Stimulated activated CD4-positive, alpha-beta T cell treated with anti-CD3 and anti-CD28 coated beads, TNF-alpha, amount 100 ng/mL, for 24 hours (primary cell): ENCODE results near the gene CAPS.

ENCODE experiments used
- DNase-seq, 3 experiments: peaks; one replicate each; pipeline ENCODE4 v3.0.0-alpha.2; 2020; ENCODE audit warnings: low read depth in 3 of 3

CAPS gene

DNA sequence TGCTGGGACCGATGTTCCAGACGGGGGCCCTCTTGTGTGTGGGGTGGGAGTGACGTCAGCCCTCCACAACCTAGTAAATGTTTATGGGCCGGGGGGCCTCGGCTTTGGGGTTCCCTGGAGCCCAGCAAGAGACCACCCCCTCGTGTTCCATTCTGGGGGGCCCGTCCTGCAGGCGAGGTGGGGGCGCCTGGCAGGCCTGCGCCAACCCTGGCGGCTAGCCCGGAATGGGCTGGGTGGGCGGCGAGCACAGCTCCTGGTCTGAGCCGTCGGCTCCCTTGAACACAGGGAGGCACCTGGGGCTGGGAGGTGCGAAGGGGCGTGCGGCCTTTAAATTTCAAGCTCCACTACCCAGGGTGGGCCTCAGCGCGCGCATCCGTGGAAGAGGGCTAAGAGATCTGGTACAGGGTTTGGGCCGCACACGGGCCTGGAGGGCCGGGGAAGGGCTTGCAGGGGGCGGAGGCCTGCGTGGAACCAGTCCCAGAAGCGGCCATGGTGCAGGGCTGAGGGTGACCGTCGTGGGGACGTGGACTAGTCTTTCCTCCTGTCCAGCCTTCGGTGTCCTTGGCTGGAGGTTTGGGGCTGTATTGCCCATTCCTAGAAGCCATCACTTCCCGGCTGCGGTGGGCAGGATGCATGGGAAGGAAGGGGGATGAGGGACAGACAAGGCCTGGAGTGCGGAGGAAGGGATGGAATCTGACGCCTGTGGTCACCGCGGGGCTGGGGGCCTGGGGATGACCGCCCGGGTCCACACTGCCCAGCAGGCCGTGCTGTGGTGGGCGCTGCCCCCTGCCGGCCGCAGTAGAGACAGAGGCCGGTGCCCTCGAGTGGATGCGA lies 21.9 kb upstream of the CAPS start:
- no peak for DNase-seq

DNA sequence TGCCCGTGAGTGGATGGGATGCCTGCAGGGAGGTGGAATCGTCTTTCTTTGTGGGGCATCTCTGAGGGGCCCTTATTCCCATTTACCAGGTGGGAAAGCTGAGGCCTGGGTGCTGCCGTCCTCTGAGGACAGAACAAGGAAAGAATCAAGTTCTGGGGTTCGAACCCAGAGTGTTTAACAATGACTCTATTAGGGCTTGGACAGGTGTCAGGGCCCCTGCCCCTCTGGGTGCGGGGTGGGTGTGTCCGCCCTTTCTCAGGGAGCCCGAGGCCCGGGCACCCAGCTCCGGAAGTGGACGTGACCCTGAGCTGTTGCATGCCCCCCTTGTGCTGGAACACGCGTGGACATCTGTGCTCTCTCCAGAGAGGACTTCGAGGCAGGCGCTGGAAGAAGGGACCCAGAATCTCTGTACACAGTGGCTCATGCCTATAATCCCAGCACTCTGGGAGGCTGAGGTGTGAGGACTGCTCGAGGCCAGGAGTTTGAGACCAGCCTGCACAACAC lies 21.2 kb upstream of the CAPS start:
- no peak for DNase-seq

DNA sequence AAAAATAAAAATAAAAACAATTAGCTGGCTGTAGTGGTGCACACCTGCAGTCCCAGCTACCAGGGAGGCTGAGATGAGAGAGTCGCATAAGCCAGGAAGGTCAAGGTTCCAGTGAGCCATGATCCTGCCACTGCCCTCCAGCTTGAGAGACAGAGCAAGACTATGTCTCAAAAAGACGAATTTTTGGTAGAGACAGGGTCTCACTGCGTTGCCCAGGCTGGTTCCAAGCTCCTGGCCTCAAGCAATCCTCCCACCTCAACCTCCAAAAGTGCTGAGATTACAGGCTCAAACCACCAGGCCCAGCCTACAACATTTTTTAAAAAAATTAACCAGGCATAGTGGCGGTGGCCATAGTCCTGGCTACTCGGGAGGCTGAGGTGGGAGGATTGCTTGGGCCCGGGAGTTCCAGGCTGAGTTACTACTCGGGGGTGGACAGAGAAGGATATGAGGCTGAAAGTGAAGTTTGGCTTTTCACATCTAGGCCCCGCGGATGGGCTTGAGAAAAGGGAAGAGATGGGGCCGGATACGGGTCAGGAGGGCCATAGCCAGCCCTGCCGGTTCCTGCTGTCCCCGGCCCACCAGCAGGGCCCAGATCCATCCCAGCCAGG lies 20.7 kb upstream of the CAPS start:
- no peak for DNase-seq

DNA sequence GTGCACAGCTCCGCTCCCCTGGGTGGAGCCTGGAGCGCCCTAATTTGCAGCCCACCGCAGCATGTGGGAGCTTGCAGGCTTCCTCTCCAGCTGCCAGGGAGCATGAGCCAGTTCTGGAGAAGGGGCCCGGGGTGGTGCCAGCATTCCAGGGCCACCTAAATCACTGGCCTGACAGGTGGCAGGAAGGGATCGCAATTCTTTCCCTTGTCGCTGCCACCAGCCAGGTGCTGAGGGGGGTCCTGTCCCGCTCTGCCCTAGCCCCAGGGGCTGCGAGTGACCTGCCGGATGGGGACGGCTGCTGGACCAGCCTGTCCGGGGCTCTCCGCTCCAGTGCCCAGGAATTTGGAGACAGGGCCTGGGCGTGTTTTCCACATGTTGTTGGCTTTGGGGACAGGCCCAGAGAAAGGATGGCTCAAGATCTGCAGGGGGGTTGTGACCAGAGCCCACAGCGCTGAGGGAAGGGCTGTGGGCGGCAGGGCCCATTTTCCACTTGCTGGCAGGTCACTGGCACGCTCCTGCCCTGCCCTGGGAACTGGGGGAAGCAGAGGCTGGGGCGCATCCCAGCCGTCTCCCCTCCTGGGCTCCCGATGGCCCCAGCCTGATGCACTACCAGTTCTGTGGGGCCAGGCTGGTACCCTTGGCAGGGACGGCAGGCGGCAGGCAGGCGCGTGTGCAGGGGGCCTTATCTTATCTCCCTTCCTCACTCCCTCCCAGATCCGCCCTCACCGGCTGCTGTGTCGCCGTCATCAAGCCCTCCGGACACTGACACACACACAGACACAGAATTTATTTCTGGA lies 19.9 kb upstream of the CAPS start:
- no peak for DNase-seq

DNA sequence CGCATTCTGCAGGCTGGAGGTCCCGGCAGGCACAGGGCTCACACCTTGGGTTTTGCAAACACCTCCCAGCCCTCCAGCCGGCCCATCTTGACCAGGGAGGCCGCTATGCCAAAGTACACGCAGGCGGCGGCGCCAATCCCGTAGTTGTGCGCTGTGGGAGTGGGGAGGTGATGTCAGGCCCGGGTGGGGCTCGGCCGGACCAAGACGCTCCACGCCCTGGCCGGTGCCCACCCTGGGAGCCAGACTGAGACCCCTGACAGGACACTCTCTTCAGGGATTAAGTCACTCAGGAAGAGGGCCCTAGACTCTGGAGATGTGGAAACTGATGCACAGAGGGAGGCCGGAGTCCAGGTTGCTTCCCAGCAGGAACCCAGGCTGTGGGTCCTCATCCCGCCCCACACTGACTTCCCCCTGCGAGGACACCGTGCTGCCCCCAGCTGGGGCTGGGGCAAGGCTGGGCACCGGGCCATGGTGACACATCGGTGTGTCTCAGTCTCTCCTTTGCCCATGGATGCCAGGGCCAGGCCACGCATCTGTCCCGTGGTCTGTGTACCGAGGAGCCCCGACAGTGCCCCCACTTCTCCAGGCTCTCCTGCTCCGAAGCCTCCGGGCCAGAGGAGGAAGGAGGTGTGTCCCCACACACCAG lies 19.2 kb upstream of the CAPS start:
- no peak for DNase-seq

DNA sequence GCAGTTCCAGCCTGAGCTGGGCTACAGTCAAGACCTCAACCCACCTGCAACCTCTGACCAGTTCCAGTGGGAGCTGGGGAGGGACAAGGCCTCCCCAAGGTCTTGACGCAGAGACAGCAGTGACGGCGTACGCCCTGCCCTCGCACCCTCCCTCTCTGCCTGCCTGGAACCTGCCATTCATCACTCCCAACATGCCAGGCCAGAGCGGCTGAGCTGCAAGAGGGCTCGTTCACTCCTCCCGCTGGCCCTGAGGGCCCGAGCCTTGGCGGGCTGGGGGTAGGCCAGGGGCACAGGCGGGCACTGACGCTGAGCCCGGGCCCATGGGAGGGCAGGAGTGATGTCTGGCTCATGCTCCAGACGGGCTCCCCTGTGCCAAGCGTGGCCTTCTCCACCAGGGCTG lies 18.6 kb upstream of the CAPS start:
- no peak for DNase-seq

DNA sequence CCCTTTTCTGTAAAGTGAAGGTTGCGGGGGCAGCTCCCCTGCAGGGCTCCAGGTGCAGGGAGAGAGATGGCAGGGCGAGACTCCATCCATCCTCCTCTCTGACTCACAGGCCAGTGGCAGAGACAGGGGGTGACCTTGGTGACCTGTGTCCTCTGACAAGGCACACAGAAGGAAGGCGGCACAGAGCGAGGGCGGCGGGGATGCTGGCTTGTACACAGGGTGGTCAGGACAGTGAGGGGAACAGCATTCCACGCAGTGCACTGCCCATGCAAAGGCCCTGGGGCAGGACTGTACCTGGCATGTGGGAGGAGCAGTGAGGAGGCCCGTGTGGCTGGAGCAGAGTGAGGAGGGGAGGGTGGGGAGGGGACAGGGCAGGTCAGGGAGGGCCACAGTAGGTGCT lies 18.2 kb upstream of the CAPS start:
- no peak for DNase-seq

DNA sequence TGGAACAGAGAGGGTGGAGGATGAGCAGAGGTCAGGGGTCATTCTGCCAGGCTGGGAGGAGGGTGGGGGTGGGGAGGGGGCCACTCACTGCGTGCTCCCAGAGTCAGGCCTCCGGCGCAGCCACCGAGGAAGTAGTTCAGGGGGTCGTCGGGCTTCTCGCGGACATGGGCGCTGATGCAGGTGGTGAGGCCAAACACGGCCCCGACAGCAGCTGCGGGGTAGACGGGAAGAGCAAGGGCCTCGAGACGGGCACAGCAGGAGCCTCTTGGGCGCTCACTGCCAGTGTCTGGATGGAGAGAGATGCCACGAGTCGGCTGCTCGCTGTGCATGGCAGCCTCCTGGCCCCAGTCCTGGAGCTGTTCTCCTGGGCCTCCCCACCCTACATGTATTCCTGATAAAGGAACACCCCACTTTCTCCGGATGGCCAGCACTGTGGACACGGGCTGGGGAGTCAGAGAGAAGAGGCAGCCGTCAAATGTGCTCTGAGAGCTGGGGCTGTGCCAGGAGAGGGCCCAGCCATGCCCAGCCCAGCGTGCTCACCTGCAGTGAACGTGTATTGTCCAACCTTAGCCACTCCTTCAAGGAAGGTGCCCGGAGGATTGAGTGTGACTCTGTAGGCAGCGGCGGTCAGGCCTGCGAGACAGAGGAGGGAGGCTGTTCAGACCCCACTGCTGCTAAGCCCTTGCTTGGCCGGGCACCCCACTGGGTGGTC lies 17.5 kb upstream of the CAPS start:
- no peak for DNase-seq

DNA sequence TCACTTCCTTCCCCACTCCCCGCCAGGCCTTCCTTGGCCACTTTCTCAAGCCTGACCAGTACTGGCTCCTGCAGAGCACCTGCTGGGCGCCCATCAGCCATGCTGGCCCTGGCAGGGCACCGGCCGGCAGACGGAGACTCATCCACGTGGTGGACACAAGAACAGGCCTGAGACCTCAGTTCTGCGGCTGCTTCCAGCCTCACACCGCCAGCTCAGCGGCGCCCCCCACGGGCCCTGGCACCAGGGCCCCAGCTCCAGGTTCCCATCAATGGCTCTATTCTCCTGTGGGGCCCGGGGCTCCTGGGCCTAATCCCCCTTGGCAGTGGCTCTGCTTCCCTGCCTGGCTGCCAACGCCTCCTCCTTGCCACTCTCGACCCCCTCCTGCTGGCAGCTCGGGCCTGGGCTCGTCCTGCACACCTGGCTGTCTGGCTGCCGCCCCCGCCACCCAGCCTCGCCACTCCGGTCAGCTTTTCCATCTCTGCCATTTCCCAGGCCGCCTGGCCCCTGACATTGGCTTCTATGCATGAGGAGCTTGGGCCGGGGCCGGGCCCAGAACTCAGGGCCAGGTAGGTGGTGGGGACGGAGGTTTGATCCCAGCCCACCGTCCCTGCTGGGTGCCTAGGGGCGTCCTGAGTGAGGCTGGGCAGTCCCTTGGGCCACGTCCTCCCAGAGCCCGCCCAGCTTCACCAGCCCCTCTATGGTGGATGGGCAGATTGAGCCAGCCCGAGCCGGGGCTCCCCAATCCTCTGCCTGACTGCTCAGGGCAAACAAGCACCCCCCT lies 16.7 kb upstream of the CAPS start:
- no peak for DNase-seq

DNA sequence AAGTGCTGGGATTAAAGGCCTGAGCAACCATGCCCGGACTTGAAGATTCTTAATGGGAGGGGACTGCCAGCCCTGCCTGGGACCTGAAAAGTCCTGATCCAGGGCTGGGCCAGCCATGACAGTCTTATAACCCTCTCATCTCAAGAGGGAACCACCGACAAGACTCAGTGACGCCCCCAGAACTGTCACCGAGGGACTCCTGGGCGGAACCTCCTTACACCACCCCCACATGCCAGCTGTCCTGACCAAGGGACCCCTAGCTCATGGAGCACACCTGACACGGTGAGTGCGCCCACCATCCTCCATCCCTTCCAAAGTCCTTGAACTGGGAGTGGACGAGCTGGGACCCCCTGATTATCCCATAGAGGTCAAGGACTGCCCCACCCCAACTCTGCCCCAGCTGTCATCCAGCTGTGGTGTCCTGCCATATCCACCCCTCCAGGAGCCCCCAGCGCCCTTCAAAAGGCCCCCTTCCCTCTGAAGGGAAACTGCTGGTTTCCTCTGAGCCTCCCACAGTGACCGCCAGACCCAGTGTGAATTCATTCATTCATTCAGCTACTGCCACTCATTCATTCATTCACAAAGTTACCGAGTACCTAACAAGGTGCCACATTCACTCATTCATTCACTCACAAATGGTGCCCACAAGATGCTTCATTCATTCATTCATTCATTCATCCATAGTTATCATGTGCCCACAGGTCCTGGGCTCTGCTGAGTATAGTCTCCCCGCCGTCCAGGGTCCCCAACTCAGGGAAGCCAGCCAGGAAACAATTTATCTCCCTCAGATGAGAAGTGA lies 14.1 kb upstream of the CAPS start:
- no peak for DNase-seq

DNA sequence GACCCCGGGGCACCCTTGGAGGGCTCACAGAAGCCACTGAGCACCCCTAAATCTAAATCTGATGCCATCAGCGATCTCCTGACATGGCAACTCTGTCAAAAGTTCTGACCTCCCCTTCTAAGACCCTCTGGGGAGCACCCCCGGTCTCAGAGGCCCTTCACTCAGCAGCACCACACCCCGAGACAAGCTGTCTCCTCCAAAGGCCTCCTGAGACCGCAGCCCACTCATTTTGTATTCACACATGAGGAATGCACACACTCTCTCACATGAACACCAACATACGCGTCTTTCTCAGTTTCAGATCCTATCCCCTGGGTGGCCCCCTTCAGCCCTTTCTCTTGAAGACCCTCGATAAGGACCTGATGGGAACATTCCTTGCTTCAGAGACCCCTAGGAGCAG lies 13.1 kb upstream of the CAPS start:
- no peak for DNase-seq

DNA sequence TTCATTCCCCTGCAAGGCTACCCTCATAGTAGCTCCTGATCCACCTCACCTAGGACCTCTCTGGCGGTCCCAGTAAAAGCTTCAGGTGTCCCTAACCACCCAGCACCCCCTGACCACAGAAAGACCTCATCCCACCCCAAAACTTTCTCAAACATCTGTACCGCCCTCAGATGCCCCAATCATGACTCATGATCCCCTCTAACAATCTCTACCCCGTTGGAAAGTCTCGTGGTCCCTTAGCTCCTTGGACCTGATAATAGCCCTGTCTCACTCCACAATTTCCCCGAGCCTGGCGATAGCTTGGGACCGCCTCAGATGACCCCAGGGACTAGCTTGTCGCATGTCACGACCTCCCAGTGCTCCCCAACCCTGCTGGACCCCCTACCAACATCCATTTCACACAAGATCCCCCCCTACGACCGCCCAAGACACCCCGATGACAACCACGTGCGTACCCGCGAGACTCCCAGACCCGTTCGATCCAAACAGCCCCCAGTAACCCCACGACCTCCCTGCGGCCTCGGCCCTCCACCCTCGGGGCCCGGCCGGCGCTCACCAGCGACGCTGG lies 10.9 kb upstream of the CAPS start:
- no peak for DNase-seq

DNA sequence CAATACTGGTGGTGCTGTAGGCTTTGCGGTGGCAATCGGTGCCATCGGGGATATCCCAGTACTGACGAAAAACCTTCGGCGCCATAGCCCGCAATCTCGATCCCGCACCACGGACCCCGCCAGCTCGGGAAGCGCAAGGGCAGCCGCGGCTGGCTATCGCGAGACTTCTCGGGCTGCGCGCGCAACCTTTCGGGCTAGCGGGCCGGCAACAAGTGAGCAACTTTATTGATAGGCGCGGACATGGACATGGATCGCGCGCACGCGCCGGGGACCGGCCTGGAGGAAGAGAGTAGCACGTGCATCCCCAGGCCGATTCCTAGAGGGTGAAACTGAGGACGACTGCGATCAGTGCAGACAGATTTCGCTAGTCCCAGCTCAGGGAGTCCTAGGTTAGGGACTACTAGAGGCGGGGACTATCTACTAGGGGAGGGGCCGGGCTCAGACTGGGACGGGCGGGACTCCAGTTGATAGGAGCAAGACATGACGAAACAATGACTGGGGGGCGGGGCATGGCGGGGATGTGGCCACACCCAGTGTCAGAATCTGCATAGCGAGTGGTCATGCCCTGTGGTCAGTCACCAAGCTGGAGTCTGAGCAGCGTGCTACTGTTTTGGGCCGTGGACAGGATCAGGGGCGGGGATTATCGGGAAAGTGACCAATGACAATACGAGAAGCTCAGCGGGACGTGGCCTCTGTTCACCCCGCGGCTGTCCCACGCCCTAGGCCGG lies 10.3 kb upstream of the CAPS start, which contains the start of gene NDUFA11:
NDUFA11 (minus strand) TSS at position 167 of the 728 bp plus-strand sequence; CDS start at position 85, 82 bp downstream.
- peak; percentile 93 to 96 (median 93) for DNase-seq

DNA sequence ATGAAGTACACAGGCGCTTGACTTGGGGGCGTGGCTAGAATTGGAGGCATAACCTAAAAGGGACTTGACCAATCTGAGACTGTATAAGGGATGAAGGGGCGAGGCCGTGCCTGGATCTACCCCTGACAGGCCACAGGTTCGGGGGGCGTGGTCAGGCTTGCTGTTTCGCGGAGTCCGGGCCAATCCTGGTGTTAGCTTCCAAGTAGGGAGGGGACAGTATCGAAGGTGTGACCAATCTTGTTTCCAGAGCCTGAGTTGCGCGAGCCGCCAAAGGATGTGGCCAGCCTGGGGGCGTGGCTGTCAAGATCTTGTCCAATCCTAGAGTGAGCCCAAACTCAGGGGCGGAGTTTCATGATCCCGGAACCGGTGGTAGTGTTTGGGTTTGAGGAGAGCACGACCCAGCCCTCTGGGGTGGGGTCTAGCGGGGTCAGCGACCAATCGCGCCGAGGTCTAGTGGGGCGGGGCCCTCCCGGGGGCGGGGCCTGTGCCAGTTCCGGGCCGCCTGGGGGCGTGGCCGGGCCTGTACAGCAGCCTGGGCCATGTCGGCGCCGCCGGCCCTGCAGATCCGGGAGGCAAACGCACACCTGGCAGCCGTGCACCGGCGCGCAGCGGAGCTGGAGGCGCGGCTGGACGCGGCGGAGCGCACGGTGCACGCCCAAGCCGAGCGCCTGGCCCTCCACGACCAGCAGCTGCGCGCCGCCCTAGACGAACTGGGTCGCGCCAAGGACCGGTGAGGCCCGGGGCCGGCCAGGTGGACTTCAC lies 9.5 kb upstream of the CAPS start, which contains the start of gene VMAC:
VMAC (plus strand) TSS at position 521 of the 762 bp plus-strand sequence; CDS start at position 540, 19 bp downstream.
- DNase-seq: peak; percentile 99 to 100 (median 100)

DNA sequence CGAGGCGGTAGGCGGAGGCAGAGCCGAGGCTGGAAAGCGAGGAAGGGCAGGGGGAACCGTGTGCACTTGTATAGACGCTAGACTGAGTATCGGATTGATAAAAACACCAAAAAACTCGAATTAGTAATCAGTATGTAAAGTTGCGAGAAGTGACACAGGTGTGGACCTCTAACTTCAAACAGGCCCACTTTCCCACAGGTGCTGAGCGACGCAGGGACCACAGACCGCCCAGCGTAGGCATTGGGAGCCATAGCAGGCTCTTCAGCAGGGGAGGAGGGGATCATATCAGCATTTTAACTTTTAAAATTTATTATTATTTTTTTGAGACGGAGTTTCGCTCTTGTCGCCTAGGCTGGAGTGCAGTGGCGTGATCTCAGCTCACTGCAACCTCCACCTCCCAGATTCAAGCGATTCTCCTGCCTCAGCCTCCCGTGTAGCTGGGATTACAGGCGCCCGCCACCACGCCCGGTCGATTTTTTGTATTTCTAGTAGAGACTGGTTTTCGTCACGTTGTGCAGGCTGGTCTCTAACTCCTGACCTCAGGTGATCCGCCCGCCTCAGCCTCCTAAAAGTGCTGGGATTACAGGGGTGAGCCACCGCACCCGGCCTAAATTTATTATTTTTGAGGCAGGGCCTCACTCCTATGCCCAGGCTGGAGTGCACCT lies 8.8 kb upstream of the CAPS start:
- DNase-seq: no peak

DNA sequence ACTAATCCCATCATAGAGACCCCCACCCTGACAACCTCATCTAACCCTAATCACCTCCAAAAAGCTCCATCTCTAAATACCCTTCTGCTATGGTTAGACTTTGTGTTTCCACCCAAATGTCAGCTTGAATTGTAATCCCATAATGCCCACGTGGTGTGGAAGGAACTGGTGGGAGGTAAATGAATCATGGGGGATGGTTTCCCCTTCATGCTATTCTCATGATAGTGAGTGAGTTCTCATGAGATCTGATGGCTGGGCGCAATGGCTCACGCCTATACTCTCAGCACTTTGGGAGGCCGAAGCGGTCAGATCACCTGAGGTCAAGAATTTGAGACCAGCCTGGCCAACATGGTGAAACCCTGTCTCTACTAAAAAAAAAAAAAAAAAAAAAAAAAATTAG lies 6.8 kb upstream of the CAPS start:
- no peak for DNase-seq
